GM19351 (cell line): ENCODE results near the gene JPH3.

Experiments used
- ATAC-seq: cut with Tn5 transposase; IDR thresholded peaks from one replicate; pipeline ENCODE4 v1.9.1; 2021; ENCODE audit warnings: mild to moderate bottlenecking, moderate library complexity; ENCODE audit not compliant: unreplicated experiment

JPH3 gene

GRCh38 chr16:87648698-87649487, 46.6 kb downstream of the JPH3 start:
- no peak for ATAC-seq

GRCh38 chr16:87652386-87652785, 50.1 kb downstream of the JPH3 start:
- no peak for ATAC-seq

- ATAC-seq, result no peak
Measured at GRCh38 chr16:87652799-87653198, 50.5 kb downstream of the JPH3 start.

GRCh38 chr16:87653234-87653633, 50.9 kb downstream of the JPH3 start:
- no peak for ATAC-seq

GRCh38 chr16:87654826-87655225, 52.5 kb downstream of the JPH3 start:
- ATAC-seq, result no peak

GRCh38 chr16:87656328-87656727, 54.0 kb downstream of the JPH3 start:
- ATAC-seq, result no peak

- ATAC-seq, result no peak
Measured at GRCh38 chr16:87657621-87658192, 55.4 kb downstream of the JPH3 start.

- ATAC-seq, result no peak
Measured at GRCh38 chr16:87658564-87659225, 56.4 kb downstream of the JPH3 start.

GRCh38 chr16:87661561-87661960, 59.3 kb downstream of the JPH3 start:
- no peak for ATAC-seq

GRCh38 chr16:87662254-87663204, 60.2 kb downstream of the JPH3 start:
- ATAC-seq, result no peak

GRCh38 chr16:87664792-87665191, 62.5 kb downstream of the JPH3 start:
- no peak for ATAC-seq

- no peak for ATAC-seq
Measured at GRCh38 chr16:87665193-87665592, 62.9 kb downstream of the JPH3 start.

GRCh38 chr16:87666919-87667318, 64.6 kb downstream of the JPH3 start:
- no peak for ATAC-seq

- no peak for ATAC-seq
Measured at GRCh38 chr16:87667443-87667842, 65.1 kb downstream of the JPH3 start.

GRCh38 chr16:87667946-87668345, 65.6 kb downstream of the JPH3 start:
- ATAC-seq, result no peak

GRCh38 chr16:87669672-87670071, 67.4 kb downstream of the JPH3 start:
- ATAC-seq, result no peak

- no peak for ATAC-seq
Measured at GRCh38 chr16:87671221-87671620, 68.9 kb downstream of the JPH3 start.

- no peak for ATAC-seq
Measured at GRCh38 chr16:87671715-87672270, 69.5 kb downstream of the JPH3 start.

- ATAC-seq, result no peak
Measured at GRCh38 chr16:87674419-87674818, 72.1 kb downstream of the JPH3 start.

- ATAC-seq, result no peak
Measured at GRCh38 chr16:87675111-87675719, 72.9 kb downstream of the JPH3 start.
